ENCODE results near the gene IL4R. TPM values are rescaled to one million over a fixed set of nuclear protein-coding genes. Genes with fewer than 3 reads are reported as not detected.
"Not testable (repeated sequence)": the region's sequence is repeated elsewhere in the genome, so short reads cannot be mapped to it uniquely, and the experiment has no call there.

The IL4R gene
- total and polyA plus RNA-seq, 7 donors, result 16.9 to 177 (median 55.3) TPM

DNA sequence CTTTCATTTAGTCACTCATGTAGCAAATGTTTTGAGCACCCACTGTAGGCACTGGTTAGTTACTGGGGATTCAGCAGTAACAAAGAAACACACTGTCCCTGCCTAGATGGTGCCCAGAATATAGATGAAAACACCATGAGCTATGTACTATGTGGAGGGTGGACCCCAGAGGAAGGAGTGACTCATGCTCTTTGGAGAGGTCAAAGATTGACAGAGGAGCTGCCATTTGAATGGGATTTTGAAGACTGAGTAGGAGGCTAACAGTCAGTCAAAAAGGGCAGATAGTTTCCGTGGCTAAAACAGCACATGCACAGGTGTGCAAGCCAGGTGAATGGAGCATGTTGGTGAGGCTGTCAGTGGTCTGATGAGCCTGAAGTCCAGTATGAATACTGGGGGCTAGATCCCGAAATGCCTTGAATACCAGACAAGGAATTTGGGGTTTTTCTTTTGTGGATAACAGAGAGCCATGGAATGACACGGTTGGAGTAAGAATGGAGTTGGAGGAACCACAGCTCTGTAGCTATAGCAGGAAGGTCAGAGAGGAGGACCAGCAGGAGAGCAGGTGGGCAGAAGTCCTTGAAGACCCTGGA lies 94.3 kb downstream of the IL4R start:
- Histone ChIP-seq H3K4me1 (no peaks in the 10 kb centered on the region), H3K9me3 (no peaks in the 10 kb centered on the region), H3K27me3 (peaks cover 0 to 38% (median 0%) of the 10 kb centered on the region in 3 donors), H3K27ac (no peak overlapping the region), H3K4me3 (no peak overlapping the region), H3K36me3 (no peaks in the 10 kb centered on the region)
- no peak for DNase-seq
- TF ChIP-seq POLR2A (IDR thresholded peaks at IDR 0.05) (no peak), POLR2AphosphoS5 (IDR thresholded peaks at IDR 0.05) (no peak), EP300 (IDR thresholded peaks at IDR 0.05) (no peak)
- TF ChIP-seq, protein P1, sequence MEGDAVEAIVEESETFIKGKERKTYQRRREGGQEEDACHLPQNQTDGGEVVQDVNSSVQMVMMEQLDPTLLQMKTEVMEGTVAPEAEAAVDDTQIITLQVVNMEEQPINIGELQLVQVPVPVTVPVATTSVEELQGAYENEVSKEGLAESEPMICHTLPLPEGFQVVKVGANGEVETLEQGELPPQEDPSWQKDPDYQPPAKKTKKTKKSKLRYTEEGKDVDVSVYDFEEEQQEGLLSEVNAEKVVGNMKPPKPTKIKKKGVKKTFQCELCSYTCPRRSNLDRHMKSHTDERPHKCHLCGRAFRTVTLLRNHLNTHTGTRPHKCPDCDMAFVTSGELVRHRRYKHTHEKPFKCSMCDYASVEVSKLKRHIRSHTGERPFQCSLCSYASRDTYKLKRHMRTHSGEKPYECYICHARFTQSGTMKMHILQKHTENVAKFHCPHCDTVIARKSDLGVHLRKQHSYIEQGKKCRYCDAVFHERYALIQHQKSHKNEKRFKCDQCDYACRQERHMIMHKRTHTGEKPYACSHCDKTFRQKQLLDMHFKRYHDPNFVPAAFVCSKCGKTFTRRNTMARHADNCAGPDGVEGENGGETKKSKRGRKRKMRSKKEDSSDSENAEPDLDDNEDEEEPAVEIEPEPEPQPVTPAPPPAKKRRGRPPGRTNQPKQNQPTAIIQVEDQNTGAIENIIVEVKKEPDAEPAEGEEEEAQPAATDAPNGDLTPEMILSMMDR (IDR thresholded peaks at IDR 0.05), result no peak
- WGBS, 2 donors, result 60 to 69% methylated on average over 3 of the region's 3 CpGs
- intact Hi-C loops (cut with DNase I), result no loop called here

DNA sequence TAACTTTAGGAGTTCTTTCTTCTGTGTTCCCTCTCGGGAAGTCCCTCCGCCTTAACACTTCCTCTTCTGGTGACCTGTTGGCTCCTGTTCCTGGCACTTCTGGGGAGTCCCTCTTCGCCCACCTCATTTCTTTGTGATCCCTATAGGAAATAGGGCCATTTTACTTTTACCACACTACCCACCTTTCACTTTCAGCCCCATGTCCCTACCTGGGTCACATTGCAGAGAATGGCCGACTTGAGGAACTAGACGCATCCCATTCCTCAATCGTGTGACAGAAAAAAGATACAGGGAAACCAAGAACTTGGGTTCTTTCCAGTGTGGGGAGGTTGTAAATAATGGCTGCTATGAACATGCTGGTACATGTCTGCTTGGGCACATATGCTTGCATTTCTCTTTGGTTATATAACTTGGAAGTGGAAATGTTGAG lies 94.8 kb downstream of the IL4R start:
- Histone ChIP-seq H3K9me3 (no peaks in the 10 kb centered on the region), H3K36me3 (no peaks in the 10 kb centered on the region), H3K4me1 (no peaks in the 10 kb centered on the region), H3K4me3 (no peak overlapping the region), H3K27ac (no peak overlapping the region), H3K27me3 (peaks cover 0 to 33% (median 0%) of the 10 kb centered on the region in 3 donors)
- intact Hi-C loops (cut with DNase I), result no loop called here
- 72 to 77% methylated on average over 6 of the region's 6 CpGs for WGBS, 2 donors
- DNase-seq, result no peak
- TF ChIP-seq POLR2A (IDR thresholded peaks at IDR 0.05), result no peak
- TF ChIP-seq, protein P1 (IDR thresholded peaks at IDR 0.05), result no peak
- no peak for TF ChIP-seq EP300 (IDR thresholded peaks at IDR 0.05)
- no peak for TF ChIP-seq POLR2AphosphoS5 (IDR thresholded peaks at IDR 0.05)

DNA sequence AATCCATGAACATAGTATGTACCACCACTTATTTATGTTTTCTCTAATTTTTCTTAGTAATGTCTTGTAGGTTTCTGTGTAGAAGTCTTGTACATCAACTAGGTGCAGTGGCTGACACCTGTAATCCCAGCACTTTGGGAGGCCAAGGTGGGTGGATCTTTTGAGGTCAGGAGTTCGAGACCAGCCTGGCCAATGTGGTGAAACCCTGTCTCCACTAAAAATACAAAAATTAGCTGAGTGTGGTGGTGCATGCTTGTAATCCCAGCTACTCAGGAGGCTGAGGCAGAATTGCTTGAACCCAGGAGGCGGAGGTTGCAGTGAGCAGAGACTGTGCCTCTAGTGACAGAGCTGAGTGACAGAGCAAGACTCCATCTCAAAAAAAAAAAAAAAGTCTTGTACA lies 96.2 kb downstream of the IL4R start:
- DNase-seq; H3K27ac ChIP-seq; intact Hi-C loops (cut with DNase I); H3K4me3 ChIP-seq; H3K9me3 ChIP-seq; H3K36me3 ChIP-seq; H3K4me1 ChIP-seq: not testable (repeated sequence)
- H3K27me3 ChIP-seq, result peaks cover 0 to 19% (median 0%) of the 10 kb centered on the region in 3 donors
- 71 to 86% methylated on average over 2 of the region's 2 CpGs for WGBS, 2 donors

DNA sequence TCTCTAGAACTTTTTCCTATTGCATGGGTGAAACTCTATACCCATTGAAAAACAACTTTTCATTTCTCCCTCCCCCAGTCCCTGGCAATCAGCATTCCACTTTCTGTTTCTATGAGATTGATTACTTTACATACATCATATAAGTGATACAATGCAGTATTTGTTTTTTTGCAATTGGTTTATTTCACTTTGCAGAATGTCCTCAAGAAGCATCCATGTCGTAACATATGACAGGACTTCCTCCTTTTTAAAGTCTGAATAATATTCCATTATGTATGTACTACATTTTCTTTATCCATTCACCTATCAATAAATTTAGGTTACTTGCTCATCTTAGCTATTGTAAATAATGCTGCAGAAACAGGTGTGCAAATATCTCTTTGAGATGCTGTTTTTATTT lies 97.0 kb downstream of the IL4R start:
- Histone ChIP-seq H3K4me1 (no peaks in the 10 kb centered on the region), H3K27me3 (peaks cover 0 to 13% (median 0%) of the 10 kb centered on the region in 3 donors), H3K9me3 (no peaks in the 10 kb centered on the region), H3K4me3 (no peak overlapping the region), H3K36me3 (no peaks in the 10 kb centered on the region), H3K27ac (no peak overlapping the region)
- DNase-seq, result no peak
- 55 to 83% methylated on average over 1 of the region's 1 CpG for WGBS, 2 donors
- intact Hi-C loops (cut with DNase I), result no loop called here
- TF ChIP-seq EP300 (IDR thresholded peaks at IDR 0.05) (no peak), POLR2AphosphoS5 (IDR thresholded peaks at IDR 0.05) (no peak), POLR2A (IDR thresholded peaks at IDR 0.05) (no peak)
- TF ChIP-seq, protein P1 (IDR thresholded peaks at IDR 0.05), result no peak

DNA sequence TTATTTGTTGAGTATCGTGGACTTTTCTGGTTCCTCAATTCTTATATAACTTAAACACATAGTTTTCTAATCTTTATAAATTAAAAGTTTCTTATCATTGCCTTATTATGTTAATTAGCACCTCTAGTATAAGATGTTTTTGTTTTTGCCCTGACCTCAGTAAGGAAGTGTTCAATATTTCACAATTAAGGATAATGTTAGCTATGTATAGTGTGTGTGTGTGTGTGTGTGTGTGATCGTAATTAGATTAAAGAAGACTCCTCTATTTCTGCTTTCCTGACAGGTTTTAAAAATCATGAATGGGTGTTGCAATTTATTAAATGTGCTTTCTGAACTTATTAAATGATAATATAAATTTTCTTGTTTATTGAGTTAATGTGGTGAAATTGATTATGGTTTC lies 100.2 kb downstream of the IL4R start:
- DNase-seq, result no peak
- no peaks in the 10 kb centered on the region for H3K9me3 ChIP-seq
- no peak overlapping the region for H3K27ac ChIP-seq
- no peaks in the 10 kb centered on the region for H3K4me1 ChIP-seq
- H3K4me3 ChIP-seq, result no peak overlapping the region
- no peaks in the 10 kb centered on the region for H3K27me3 ChIP-seq
- intact Hi-C loops (cut with DNase I), result no loop called here
- 82 to 88% methylated on average over 2 of the region's 2 CpGs for WGBS, 2 donors
- H3K36me3 ChIP-seq, result no peaks in the 10 kb centered on the region
- TF ChIP-seq EP300 (IDR thresholded peaks at IDR 0.05) (no peak), POLR2A (IDR thresholded peaks at IDR 0.05) (no peak), POLR2AphosphoS5 (IDR thresholded peaks at IDR 0.05) (no peak)
- TF ChIP-seq, protein P1 (IDR thresholded peaks at IDR 0.05), result no peak

Other genes starting within 250 kb of the IL4R start
- gene C16orf82, start 247.0 kb upstream of the IL4R start, total RNA-seq, result not detected
- gene C16orf82, start 247.0 kb upstream of the IL4R start, polyA plus RNA-seq, result not detected
- 1 to 10 TPM; 2.5 to 6.8 (median 3.7) TPM for gene KDM8, start 110.4 kb upstream of the IL4R start, total RNA-seq
- 1 to 10 TPM; 5.1 to 5.4 (median 5.4) TPM for gene KDM8, start 110.4 kb upstream of the IL4R start, polyA plus RNA-seq
- 10 to 100 TPM; 32.5 to 51.0 (median 45.1) TPM for gene NSMCE1, start 45.2 kb upstream of the IL4R start, total RNA-seq
- gene NSMCE1, start 45.2 kb upstream of the IL4R start, polyA plus RNA-seq, result 10 to 100 TPM; 54.7 to 65.2 (median 64.2) TPM
- under 1 TPM in 2 of 4 donors, not detected in 2; 0.27 to 0.28 TPM for gene IL21R, start 88.2 kb downstream of the IL4R start, total RNA-seq
- gene IL21R, start 88.2 kb downstream of the IL4R start, polyA plus RNA-seq, result 1 to 10 TPM in 1 of 3 donors, under 1 TPM in 2; under 0.01 to 7.9 (median 0.23) TPM
- 10 to 100 TPM; 35.0 to 74.2 (median 44.6) TPM for gene GTF3C1, start 235.9 kb downstream of the IL4R start, total RNA-seq
- 10 to 100 TPM in 2 of 3 donors, 1 to 10 TPM in 1; 9.0 to 37.5 (median 15.0) TPM for gene GTF3C1, start 235.9 kb downstream of the IL4R start, polyA plus RNA-seq
- 10 to 100 TPM; 12.8 to 31.9 (median 16.2) TPM for gene KATNIP, start 236.2 kb downstream of the IL4R start, total RNA-seq
- gene KATNIP, start 236.2 kb downstream of the IL4R start, polyA plus RNA-seq, result 10 to 100 TPM in 1 of 3 donors, 1 to 10 TPM in 2; 6.7 to 19.7 (median 7.2) TPM